ENCODE results near the gene INPP5F. TPM values are rescaled to one million over a fixed set of nuclear protein-coding genes. Genes with fewer than 3 reads are reported as not detected.

The INPP5F gene
- total and polyA plus RNA-seq, 2 donors (not counting 1 experiment from before 2014, with no cell fraction given): 15.0 to 23.3 TPM

- peaks cover 9% of the 10 kb centered on the region for H3K27me3 ChIP-seq (ENCODE audit: control insufficient read depth, insufficient read depth, low read length)
- no peaks in the 10 kb centered on the region for H4K20me1 ChIP-seq (ENCODE audit: control insufficient read depth, extremely low read depth, insufficient read depth, low read length)
- no peak for TF ChIP-seq CTCF (conservative IDR thresholded peaks at IDR 0.05 in 1 of 2, IDR thresholded peaks at IDR 0.05 in 1 of 2; ENCODE audit: low read depth in 1 of 2, low read length in 2 of 2)
- TF ChIP-seq EZH2 (IDR thresholded peaks at IDR 0.05; ENCODE audit: low read length, missing control alignments): no peak
Measured at GRCh38 chr10:119694608-119695007, 31.2 kb upstream of the INPP5F start.

GRCh38 chr10:119700321-119700954 lies 25.4 kb upstream of the INPP5F start:
- Histone ChIP-seq H3K9me3 (ENCODE audit: control insufficient read depth, insufficient read depth, low read depth, low read length) (no peaks in the 10 kb centered on the region), H2AFZ (ENCODE audit: low read length) (no peak overlapping the region), H3K4me3 (replicated peaks in 1 of 4; ENCODE audit: control extremely low read depth in 1 of 4, insufficient read depth in 1 of 4, low read depth in 3 of 4, low read length in 4 of 4) (no peak overlapping the region)

More at GRCh38 chr10:119694608-119695007, 31.2 kb upstream of the INPP5F start:
- H3K4me1 ChIP-seq (ENCODE audit: control insufficient read depth, extremely low read depth, insufficient read depth, low read length): no peaks in the 10 kb centered on the region
- no peak overlapping the region for H3K9ac ChIP-seq (ENCODE audit: insufficient read depth, low read length)
- no peak overlapping the region for H2AFZ ChIP-seq (ENCODE audit: low read length)
- H3K4me3 ChIP-seq (replicated peaks in 1 of 4; ENCODE audit: control extremely low read depth in 1 of 4, insufficient read depth in 1 of 4, low read depth in 3 of 4, low read length in 4 of 4): no peak overlapping the region
- no peaks in the 10 kb centered on the region for H3K36me3 ChIP-seq (ENCODE audit: control insufficient read depth, insufficient read depth, low read length)
- DNase-seq (ENCODE audit: low read depth in 2 of 2): no peak
- no peak overlapping the region for H3K27ac ChIP-seq (ENCODE audit: insufficient read depth, low read length)
- H3K9me3 ChIP-seq (ENCODE audit: control insufficient read depth, insufficient read depth, low read depth, low read length): no peaks in the 10 kb centered on the region
- no peak overlapping the region for H3K4me2 ChIP-seq (ENCODE audit: extremely low read depth, insufficient read depth, low read length)
- no peaks in the 10 kb centered on the region for H3K79me2 ChIP-seq (ENCODE audit: control insufficient read depth, insufficient read depth, low read length)

GRCh38 chr10:119701861-119702260 lies 24.0 kb upstream of the INPP5F start:
- no peak for TF ChIP-seq EZH2 (IDR thresholded peaks at IDR 0.05; ENCODE audit: low read length, missing control alignments)
- TF ChIP-seq CTCF (conservative IDR thresholded peaks at IDR 0.05 in 1 of 2, IDR thresholded peaks at IDR 0.05 in 1 of 2; ENCODE audit: low read depth in 1 of 2, low read length in 2 of 2): no peak
- Histone ChIP-seq H4K20me1 (ENCODE audit: control insufficient read depth, extremely low read depth, insufficient read depth, low read length) (no peaks in the 10 kb centered on the region), H3K27ac (ENCODE audit: insufficient read depth, low read length) (no peak overlapping the region), H3K9me3 (ENCODE audit: control insufficient read depth, insufficient read depth, low read depth, low read length) (no peaks in the 10 kb centered on the region), H3K4me3 (replicated peaks in 1 of 4; ENCODE audit: control extremely low read depth in 1 of 4, insufficient read depth in 1 of 4, low read depth in 3 of 4, low read length in 4 of 4) (no peak overlapping the region), H3K27me3 (ENCODE audit: control insufficient read depth, insufficient read depth, low read length) (no peaks in the 10 kb centered on the region), H2AFZ (ENCODE audit: low read length) (no peak overlapping the region), H3K9ac (ENCODE audit: insufficient read depth, low read length) (no peak overlapping the region), H3K4me1 (ENCODE audit: control insufficient read depth, extremely low read depth, insufficient read depth, low read length) (peaks cover 3% of the 10 kb centered on the region), H3K4me2 (ENCODE audit: extremely low read depth, insufficient read depth, low read length) (no peak overlapping the region), H3K79me2 (ENCODE audit: control insufficient read depth, insufficient read depth, low read length) (no peaks in the 10 kb centered on the region), H3K36me3 (ENCODE audit: control insufficient read depth, insufficient read depth, low read length) (no peaks in the 10 kb centered on the region)
- DNase-seq (ENCODE audit: low read depth in 2 of 2): peak; percentile 37 to 55

More at GRCh38 chr10:119700321-119700954, 25.4 kb upstream of the INPP5F start:
- Histone ChIP-seq H3K4me1 (ENCODE audit: control insufficient read depth, extremely low read depth, insufficient read depth, low read length) (peaks cover 3% of the 10 kb centered on the region), H3K9ac (ENCODE audit: insufficient read depth, low read length) (no peak overlapping the region), H4K20me1 (ENCODE audit: control insufficient read depth, extremely low read depth, insufficient read depth, low read length) (no peaks in the 10 kb centered on the region), H3K27me3 (ENCODE audit: control insufficient read depth, insufficient read depth, low read length) (no peaks in the 10 kb centered on the region), H3K79me2 (ENCODE audit: control insufficient read depth, insufficient read depth, low read length) (no peaks in the 10 kb centered on the region), H3K4me2 (ENCODE audit: extremely low read depth, insufficient read depth, low read length) (no peak overlapping the region), H3K27ac (ENCODE audit: insufficient read depth, low read length) (no peak overlapping the region), H3K36me3 (ENCODE audit: control insufficient read depth, insufficient read depth, low read length) (no peaks in the 10 kb centered on the region)
- no peak for DNase-seq (ENCODE audit: low read depth in 2 of 2)
- no peak for TF ChIP-seq EZH2 (IDR thresholded peaks at IDR 0.05; ENCODE audit: low read length, missing control alignments)
- no peak for TF ChIP-seq CTCF (conservative IDR thresholded peaks at IDR 0.05 in 1 of 2, IDR thresholded peaks at IDR 0.05 in 1 of 2; ENCODE audit: low read depth in 1 of 2, low read length in 2 of 2)
